H7 (cell line): ENCODE results near the gene TSPOAP1. TPM values are rescaled to one million over a fixed set of nuclear protein-coding genes. Genes with fewer than 3 reads are reported as not detected.
A peak's percentile ranks its signal among the peaks of the same experiment; 100 is the strongest.

Experiments
- DNase-seq: peaks from one replicate; pipeline ENCODE4 v3.0.0; 2012
- H3K27me3 ChIP-seq: 2 replicates; pipeline ENCODE4 v1.6.0; 2011; ENCODE audit warnings: mild to moderate bottlenecking, low read length; ENCODE audit not compliant: control insufficient read depth, insufficient read depth
- H3K36me3 ChIP-seq: replicated peaks from 2 replicates; pipeline ENCODE4 v1.5.1; 2011; ENCODE audit warnings: low read length; ENCODE audit not compliant: control insufficient read depth, insufficient read depth
- H3K4me3 ChIP-seq: 2 replicates; pipeline ENCODE4 v1.5.1; 2011; ENCODE audit warnings: low read depth, mild to moderate bottlenecking, control low read depth, low read length, moderate library complexity; ENCODE audit not compliant: insufficient read depth
- total RNA-seq: library from RNA; depleted of rRNA; stranded (reverse); fragments of >200 nt; shearing (Covaris generic); gene quantifications from 2 replicates; pipeline ENCODE4 v1.2.3, GENCODE V29; 2014

TSPOAP1 gene
- total RNA-seq, 1 experiment from 2014 or later, result 4.2 TPM

GRCh38 chr17:58338841-58339754 is 10.5 kb upstream of the TSPOAP1 start:
- H3K27me3 ChIP-seq, result no peaks in the 10 kb centered on the region
- no peaks in the 10 kb centered on the region for H3K36me3 ChIP-seq
- peak; percentile 83 for DNase-seq
- no peak overlapping the region for H3K4me3 ChIP-seq

DNA sequence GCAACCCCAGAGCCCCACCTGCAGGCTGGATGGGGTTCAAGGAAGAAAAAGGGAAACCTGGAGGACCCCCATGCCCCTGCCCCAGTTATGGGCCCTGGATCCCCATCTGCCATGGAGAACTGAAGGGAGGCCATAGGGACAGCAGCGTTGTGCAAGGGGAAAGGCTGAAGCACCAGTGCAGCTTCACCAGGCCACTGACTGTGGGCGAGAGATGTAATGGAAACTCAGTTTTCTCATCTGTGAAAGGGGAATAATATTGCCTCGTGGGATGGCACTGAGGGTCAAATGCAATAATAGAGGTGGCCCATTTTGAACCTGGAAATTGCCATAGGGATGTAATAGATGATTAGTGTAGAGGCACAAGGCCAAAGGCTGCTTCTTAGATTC is 9.9 kb upstream of the TSPOAP1 start:
- H3K36me3 ChIP-seq, result no peaks in the 10 kb centered on the region
- H3K27me3 ChIP-seq, result no peaks in the 10 kb centered on the region
- 0 out of 2 replicates have a peak overlapping the region, but pooled peaks have one; percentile 4 for H3K4me3 ChIP-seq
- no peak for DNase-seq

- peak; percentile 96 for DNase-seq
These were observed 9.2 kb upstream of the TSPOAP1 start for GRCh38 chr17:58337600-58338453.

GRCh38 chr17:58337210-58337599 is 8.6 kb upstream of the TSPOAP1 start:
- no peaks in the 10 kb centered on the region for H3K27me3 ChIP-seq
- H3K4me3 ChIP-seq, result no peak overlapping the region
- peak; percentile 45 for DNase-seq
- H3K36me3 ChIP-seq, result no peaks in the 10 kb centered on the region

More at GRCh38 chr17:58337600-58338453, 9.2 kb upstream of the TSPOAP1 start:
- Histone ChIP-seq H3K27me3 (no peaks in the 10 kb centered on the region), H3K36me3 (no peaks in the 10 kb centered on the region), H3K4me3 (peak overlapping the region; percentile 4; the same call in 1 of the 2 replicates)

DNA sequence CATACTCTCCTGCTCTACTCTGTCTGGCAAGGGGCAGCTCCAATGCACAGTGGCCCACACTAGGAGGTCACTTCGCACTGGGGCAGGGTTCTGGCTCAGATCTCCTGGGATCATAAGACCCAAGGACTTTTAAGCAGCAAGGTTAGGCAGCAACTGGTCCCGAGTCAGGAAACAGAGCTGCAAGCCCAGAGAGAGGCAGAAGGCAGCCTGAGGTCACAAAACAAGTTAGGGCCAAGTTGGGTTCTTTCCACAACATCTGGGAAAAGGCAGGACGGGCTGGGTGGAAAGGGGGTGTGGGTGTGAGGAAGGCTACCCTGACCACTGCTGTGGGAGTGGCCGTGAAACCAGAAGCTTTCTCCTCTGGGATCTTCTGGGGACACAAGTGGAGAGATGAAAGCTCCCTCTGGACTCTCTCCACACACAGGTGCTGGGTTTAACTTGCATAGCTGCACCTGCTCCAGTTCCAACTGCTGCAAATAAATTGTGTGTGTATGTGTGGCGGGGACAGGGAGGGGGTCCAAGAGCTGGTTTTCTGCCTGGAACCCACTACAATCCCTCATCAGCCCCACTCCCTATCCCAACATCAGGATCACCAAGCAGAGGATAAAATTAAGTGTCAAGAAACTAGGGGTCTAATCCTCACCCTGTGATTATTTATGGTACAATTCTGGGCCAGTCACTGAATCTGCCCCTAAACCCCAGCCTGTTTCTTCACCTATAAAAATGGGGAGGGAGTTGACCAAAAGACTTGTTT is 8.0 kb upstream of the TSPOAP1 start:
- peak; percentile 25 for DNase-seq
- no peaks in the 10 kb centered on the region for H3K27me3 ChIP-seq
- no peaks in the 10 kb centered on the region for H3K36me3 ChIP-seq
- no peak overlapping the region for H3K4me3 ChIP-seq

- no peak for DNase-seq
- Histone ChIP-seq H3K27me3 (no peaks in the 10 kb centered on the region), H3K4me3 (no peak overlapping the region), H3K36me3 (no peaks in the 10 kb centered on the region; the same call in 1 of the 2 replicates)
These were observed 7.3 kb upstream of the TSPOAP1 start for GRCh38 chr17:58335779-58336455.

GRCh38 chr17:58335061-58335731 is 6.6 kb upstream of the TSPOAP1 start:
- no peak for DNase-seq
- H3K4me3 ChIP-seq, result no peak overlapping the region
- H3K27me3 ChIP-seq, result no peaks in the 10 kb centered on the region
- H3K36me3 ChIP-seq, result peaks cover 5% of the 10 kb centered on the region

- no peak overlapping the region for H3K4me3 ChIP-seq
- no peak for DNase-seq
- H3K27me3 ChIP-seq, result no peaks in the 10 kb centered on the region
- H3K36me3 ChIP-seq, result peaks cover 7% of the 10 kb centered on the region
These were observed 6.1 kb upstream of the TSPOAP1 start for GRCh38 chr17:58334661-58335060.

- Histone ChIP-seq H3K27me3 (no peaks in the 10 kb centered on the region), H3K36me3 (peaks cover 7% of the 10 kb centered on the region), H3K4me3 (no peak overlapping the region)
- DNase-seq, result no peak
These were observed 5.7 kb upstream of the TSPOAP1 start for GRCh38 chr17:58334256-58334655.

DNA sequence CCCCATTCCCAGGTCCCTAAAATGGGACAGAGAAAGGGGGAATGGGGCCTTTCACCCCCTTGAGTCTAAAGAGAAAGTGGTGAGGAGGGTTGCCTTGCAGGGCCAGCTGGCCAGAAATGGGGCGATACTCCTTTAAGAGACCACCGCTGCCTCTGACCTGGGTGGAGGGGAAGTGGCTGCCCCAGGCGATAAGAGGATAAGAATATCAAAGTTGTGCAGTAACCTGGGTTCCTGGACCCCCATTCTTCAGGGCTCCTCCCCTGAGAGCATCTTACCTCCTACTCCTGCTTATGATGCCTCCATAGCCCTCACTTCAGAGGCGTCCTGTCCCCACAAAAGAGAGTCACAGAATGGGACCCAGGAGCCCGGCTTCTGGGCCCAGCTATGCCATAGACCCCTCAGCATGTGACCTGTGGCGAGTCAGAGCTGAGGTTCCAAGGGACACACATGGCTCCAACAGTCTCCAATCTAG is 5.2 kb upstream of the TSPOAP1 start:
- Histone ChIP-seq H3K4me3 (no peak overlapping the region), H3K27me3 (no peaks in the 10 kb centered on the region), H3K36me3 (peaks cover 7% of the 10 kb centered on the region)
- DNase-seq, result no peak

- no peaks in the 10 kb centered on the region for H3K27me3 ChIP-seq
These were observed 4.5 kb upstream of the TSPOAP1 start for GRCh38 chr17:58332778-58333735.

More at GRCh38 chr17:58332778-58333735, 4.5 kb upstream of the TSPOAP1 start:
- peaks cover 7% of the 10 kb centered on the region for H3K36me3 ChIP-seq
- DNase-seq, result peak; percentile 48
- no peak overlapping the region for H3K4me3 ChIP-seq
